ENCODE results near the gene RNF34.

RNF34 gene

GRCh38 chr12:121436706-121437105 lies 36.8 kb downstream of the RNF34 start:
- no peak for DNase-seq (ENCODE audit: extremely low read depth in 1 of 2, low read depth in 1 of 2)

GRCh38 chr12:121438905-121439304 lies 39.0 kb downstream of the RNF34 start:
- DNase-seq (ENCODE audit: extremely low read depth in 1 of 2, low read depth in 1 of 2), result no peak

- no peak for DNase-seq (ENCODE audit: extremely low read depth in 1 of 2, low read depth in 1 of 2)
Measured at GRCh38 chr12:121439715-121440114, 39.8 kb downstream of the RNF34 start.

- no peak for DNase-seq (ENCODE audit: extremely low read depth in 1 of 2, low read depth in 1 of 2)
Measured at GRCh38 chr12:121440768-121441167, 40.9 kb downstream of the RNF34 start.

GRCh38 chr12:121441555-121441954 lies 41.6 kb downstream of the RNF34 start:
- no peak for DNase-seq (ENCODE audit: extremely low read depth in 1 of 2, low read depth in 1 of 2)

- DNase-seq (ENCODE audit: extremely low read depth in 1 of 2, low read depth in 1 of 2), result no peak
Measured at GRCh38 chr12:121442028-121442948, 42.4 kb downstream of the RNF34 start.

GRCh38 chr12:121443193-121443870 lies 43.4 kb downstream of the RNF34 start:
- DNase-seq (ENCODE audit: extremely low read depth in 1 of 2, low read depth in 1 of 2), result peak; percentile 21 to 26

GRCh38 chr12:121443911-121444841 lies 44.3 kb downstream of the RNF34 start:
- DNase-seq (ENCODE audit: extremely low read depth in 1 of 2, low read depth in 1 of 2), result no peak

- DNase-seq (ENCODE audit: extremely low read depth in 1 of 2, low read depth in 1 of 2), result no peak
Measured at GRCh38 chr12:121444842-121445202, 44.9 kb downstream of the RNF34 start.

GRCh38 chr12:121446750-121447149 lies 46.8 kb downstream of the RNF34 start:
- no peak for DNase-seq (ENCODE audit: extremely low read depth in 1 of 2, low read depth in 1 of 2)

- no peak for DNase-seq (ENCODE audit: extremely low read depth in 1 of 2, low read depth in 1 of 2)
Measured at GRCh38 chr12:121448771-121449315, 48.9 kb downstream of the RNF34 start.

- no peak for DNase-seq (ENCODE audit: extremely low read depth in 1 of 2, low read depth in 1 of 2)
Measured at GRCh38 chr12:121451961-121452339, 52.0 kb downstream of the RNF34 start.

GRCh38 chr12:121452340-121452984 lies 52.5 kb downstream of the RNF34 start:
- DNase-seq (ENCODE audit: extremely low read depth in 1 of 2, low read depth in 1 of 2), result no peak

- DNase-seq (ENCODE audit: extremely low read depth in 1 of 2, low read depth in 1 of 2), result no peak
Measured at GRCh38 chr12:121452985-121453360, 53.1 kb downstream of the RNF34 start.

- DNase-seq (ENCODE audit: extremely low read depth in 1 of 2, low read depth in 1 of 2), result no peak
Measured at GRCh38 chr12:121453629-121454028, 53.7 kb downstream of the RNF34 start.

GRCh38 chr12:121454921-121455320 lies 55.0 kb downstream of the RNF34 start:
- DNase-seq (ENCODE audit: extremely low read depth in 1 of 2, low read depth in 1 of 2), result no peak

- no peak for DNase-seq (ENCODE audit: extremely low read depth in 1 of 2, low read depth in 1 of 2)
Measured at GRCh38 chr12:121455766-121456420, 56.0 kb downstream of the RNF34 start.

- DNase-seq (ENCODE audit: extremely low read depth in 1 of 2, low read depth in 1 of 2), result no peak
Measured at GRCh38 chr12:121456551-121456950, 56.6 kb downstream of the RNF34 start.

GRCh38 chr12:121461048-121461447 lies 61.1 kb downstream of the RNF34 start:
- no peak for DNase-seq (ENCODE audit: extremely low read depth in 1 of 2, low read depth in 1 of 2)

- DNase-seq (ENCODE audit: extremely low read depth in 1 of 2, low read depth in 1 of 2), result no peak
Measured at GRCh38 chr12:121464331-121464730, 64.4 kb downstream of the RNF34 start.

All from stimulated activated CD8-positive, alpha-beta memory T cell treated with anti-CD3 and anti-CD28 coated beads, Interleukin-7, amount 100 ng/mL, for 48 hours (primary cell).